ENCODE data around the gene HPDL.

Gene HPDL

DNA sequence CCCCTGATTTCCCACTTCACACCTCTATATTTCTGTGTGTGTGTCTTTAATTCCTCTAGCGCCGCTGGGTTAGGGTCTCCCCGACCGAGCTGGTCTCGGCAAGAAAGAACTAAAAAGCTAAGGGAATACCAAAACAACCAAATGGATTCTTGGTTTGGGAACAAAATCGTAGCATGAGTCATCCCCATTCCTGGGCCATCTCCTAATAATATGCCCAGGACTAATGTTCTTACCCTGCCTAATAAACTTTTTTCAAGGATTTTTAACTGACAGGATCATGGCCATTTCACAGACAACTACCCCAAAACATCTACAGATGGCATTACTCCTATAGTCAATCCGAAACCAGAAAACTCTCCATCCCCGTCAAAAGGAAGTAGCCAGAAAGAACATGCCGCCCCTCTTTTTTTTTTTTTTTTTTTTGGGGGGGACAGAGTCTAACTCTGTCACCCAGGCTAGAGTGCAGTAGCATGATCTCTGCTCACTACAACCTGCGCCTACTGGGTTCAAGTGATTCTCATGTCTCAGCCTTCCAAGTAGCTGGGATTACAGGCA lies 4.1 kb upstream of the HPDL start:
- DNase-seq (ENCODE audit: low read depth), result no peak

- no peak for DNase-seq (ENCODE audit: low read depth)
Observed at GRCh38 chr1:45325851-45326506, 716 bp upstream of the HPDL start.

- no peak for DNase-seq (ENCODE audit: low read depth)
Observed at GRCh38 chr1:45327644-45328515, 1.2 kb downstream of the HPDL start.

DNA sequence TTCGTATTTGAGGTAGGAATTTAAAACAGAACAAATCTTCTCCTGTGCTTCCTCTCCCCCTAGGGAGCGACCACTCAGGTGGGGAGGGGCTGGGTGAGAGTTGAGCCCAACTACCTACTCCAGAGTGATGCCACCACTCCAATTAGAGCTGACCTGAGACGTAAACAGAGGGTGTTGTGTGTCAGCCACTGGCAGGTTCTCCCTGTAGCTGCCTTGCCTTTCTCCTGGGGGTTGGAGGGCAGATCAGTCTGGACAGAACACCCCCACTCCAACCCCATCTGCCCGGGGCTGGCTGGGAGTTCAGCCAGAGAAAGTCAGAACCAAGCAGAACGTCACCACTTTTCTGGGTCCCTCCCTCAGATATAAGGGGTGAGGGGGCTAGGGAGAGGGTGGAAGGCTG lies 2.0 kb downstream of the HPDL start:
- DNase-seq (ENCODE audit: low read depth), result no peak

GRCh38 chr1:45329445-45329844 lies 2.8 kb downstream of the HPDL start:
- DNase-seq (ENCODE audit: low read depth), result no peak

DNA sequence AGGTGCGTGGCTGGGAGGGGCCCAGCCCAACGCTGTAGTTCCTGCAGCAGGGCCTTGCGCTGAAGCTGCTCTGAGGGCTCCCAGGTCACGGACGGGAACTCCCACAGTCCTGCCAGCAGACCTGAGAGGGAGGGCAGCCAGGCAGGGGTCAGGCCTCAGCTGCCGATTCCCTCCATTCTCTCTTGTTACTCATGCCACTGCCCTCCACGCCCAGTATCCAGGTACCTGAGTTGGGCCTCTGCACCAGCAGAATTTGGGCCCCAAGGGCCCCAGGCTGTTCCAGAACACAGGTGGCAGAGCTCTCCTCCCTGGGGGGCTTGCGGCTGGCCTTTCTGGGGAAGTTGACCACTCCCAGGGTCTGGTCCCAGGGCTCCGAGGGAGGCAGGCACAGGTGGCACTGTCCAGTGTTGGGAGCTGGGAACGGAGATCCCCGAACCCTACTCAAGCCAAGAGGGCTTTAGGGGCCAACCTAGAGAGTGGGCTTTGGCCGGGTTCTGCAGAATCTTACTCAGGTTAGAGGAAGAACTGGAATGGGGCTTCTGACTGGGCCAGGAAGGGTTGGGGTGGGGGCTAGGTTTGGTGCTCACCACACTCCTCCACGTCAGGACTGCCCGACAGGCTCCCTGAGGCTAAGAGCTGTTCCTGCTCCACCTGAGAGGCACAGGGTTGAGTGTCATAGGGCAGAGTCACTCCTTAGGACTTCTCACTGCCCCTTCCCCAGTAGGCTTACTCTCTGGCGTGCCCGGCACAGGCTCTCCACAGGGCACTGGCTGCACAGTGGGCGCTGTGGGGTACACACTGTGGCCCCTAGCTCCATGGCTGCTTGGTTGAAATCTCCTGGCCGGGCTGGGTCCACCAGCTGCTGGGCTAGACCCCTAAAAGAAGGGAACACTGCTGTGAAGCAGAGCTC lies 5.0 kb downstream of the HPDL start:
- DNase-seq (ENCODE audit: low read depth), result no peak

- no peak for DNase-seq (ENCODE audit: low read depth)
Observed at GRCh38 chr1:45332346-45332720, 5.6 kb downstream of the HPDL start.

GRCh38 chr1:45334308-45335245 lies 7.9 kb downstream of the HPDL start:
- DNase-seq (ENCODE audit: low read depth), result no peak

GRCh38 chr1:45335855-45336324 lies 9.2 kb downstream of the HPDL start:
- no peak for DNase-seq (ENCODE audit: low read depth)

DNA sequence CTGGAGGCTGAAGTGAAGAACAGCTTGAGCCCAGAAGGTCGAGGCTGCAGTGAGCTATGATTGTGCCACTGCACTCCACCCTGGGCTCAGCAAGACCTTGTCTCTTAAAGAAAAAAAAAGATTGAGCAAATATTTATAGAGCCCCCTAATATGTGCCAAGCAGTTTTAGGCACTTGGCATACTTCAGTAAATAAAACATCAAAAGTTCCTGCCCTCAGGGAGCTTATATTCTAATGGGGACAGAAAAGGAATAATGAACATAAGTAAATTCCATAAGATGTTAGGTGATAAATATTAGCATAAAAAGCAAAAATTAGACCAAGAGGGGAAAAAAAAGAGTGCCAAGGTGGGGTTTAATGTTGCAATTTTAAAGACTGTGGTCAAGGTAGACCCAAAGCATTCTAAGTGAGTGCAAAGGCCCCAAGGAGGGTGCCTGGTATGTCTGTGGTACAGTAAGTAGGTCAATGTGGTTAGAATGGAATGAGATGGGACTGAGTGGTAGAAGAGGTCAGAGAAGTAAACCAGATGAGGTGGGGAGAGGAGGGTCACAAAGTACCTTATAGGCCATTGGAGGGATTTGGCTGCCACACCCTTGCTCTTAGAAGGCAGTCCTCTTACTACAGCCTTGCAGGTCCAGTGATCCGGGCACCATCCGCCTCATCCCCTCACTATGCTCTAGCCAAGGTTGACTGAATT lies 11.1 kb downstream of the HPDL start:
- no peak for DNase-seq (ENCODE audit: low read depth)

- peak; percentile 95 for DNase-seq (ENCODE audit: low read depth)
Observed at GRCh38 chr1:45339789-45340558, 13.3 kb downstream of the HPDL start, which contains the start of the genes MUTYH and TOE1. Gene MUTYH (minus strand): TSS chr1:45340440. CDS start chr1:45334505, 5,935 bp downstream. Gene TOE1 (plus strand): TSS chr1:45340170. CDS start chr1:45340253, 83 bp downstream.

GRCh38 chr1:45340816-45341466 lies 14.2 kb downstream of the HPDL start:
- no peak for DNase-seq (ENCODE audit: low read depth)

- no peak for DNase-seq (ENCODE audit: low read depth)
Observed at GRCh38 chr1:45344499-45344898, 17.8 kb downstream of the HPDL start.

DNA sequence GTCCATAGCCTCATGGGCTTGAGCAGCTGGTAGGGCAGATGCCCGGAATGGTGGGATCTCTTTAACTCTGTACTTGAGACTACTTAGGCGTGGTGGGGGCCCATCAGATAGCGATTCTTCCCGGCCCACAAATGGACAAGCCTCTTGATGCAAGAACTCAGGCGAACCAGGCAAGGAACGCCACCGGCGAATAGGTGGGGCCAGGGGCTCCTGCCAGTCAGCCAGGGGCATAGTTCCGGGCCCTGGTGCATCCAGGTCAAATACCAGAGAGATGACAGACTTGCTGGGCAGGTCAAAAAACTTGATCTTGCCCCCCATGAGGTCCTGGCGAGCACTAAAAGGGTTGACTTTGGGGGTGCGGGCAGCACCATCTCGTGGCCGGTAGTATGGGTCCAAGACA lies 18.3 kb downstream of the HPDL start:
- no peak for DNase-seq (ENCODE audit: low read depth)

- DNase-seq (ENCODE audit: low read depth), result no peak
Observed at GRCh38 chr1:45346473-45346872, 19.8 kb downstream of the HPDL start.

GRCh38 chr1:45348020-45348419 lies 21.3 kb downstream of the HPDL start:
- DNase-seq (ENCODE audit: low read depth), result no peak

- DNase-seq (ENCODE audit: low read depth), result no peak
Observed at GRCh38 chr1:45348609-45348965, 21.9 kb downstream of the HPDL start.

DNA sequence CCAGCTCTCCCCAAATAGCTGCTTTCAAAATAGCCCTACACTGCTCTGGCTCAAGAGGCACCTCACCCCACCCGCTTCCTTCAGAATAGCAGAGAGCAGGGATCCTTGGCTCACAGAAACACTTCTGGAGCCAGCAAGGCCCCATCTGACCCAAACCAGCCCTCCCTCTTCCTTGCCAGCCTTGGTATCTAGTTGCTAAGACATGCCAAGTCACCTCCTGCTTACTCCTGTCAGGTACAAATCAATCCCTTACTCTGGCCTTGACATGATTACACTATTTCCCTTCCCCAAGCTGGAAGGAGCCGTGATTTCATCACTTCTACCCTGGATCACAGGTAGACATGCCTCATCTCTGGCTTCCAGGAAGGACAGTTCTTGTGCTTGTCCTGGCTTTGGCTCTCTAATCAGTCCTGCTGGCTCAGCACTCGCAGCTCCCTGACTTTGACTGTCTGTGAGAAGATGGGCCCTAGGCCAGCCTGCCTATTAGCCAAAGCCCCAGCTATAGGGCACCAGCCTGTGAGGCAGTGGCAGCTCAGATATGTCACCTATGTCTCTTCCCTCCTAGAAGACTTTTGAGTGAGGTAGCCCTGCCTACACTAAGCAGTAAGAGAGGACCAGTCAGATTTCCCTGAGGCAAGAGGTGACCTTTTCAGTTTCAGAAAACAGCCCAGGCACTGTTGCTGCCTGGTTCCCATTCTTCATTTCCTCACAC lies 22.4 kb downstream of the HPDL start:
- DNase-seq (ENCODE audit: low read depth), result no peak

Data from CMK (cell line).